ENCODE results near the gene CNTN4. TPM values are rescaled to one million over a fixed set of nuclear protein-coding genes. Genes with fewer than 3 reads are reported as not detected.

The CNTN4 gene
- total RNA-seq, 4 donors from 2014 or later: 47.7 to 106 (median 83.3) TPM

GRCh38 chr3:2568929-2569328 is 470.3 kb downstream of the CNTN4 start:
- no peaks in the 10 kb centered on the region for H3K36me3 ChIP-seq
- WGBS, 2 donors: 41 to 43% methylated on average over 7 of the region's 7 CpGs
- H3K27me3 ChIP-seq: no peaks in the 10 kb centered on the region
- H3K4me1 ChIP-seq: peaks cover 7 to 23% (median 12%) of the 10 kb centered on the region in 4 donors
- H3K9me3 ChIP-seq: no peaks in the 10 kb centered on the region
- no peak for DNase-seq (ENCODE audit: low spot score in 2 of 2)
- H3K27ac ChIP-seq: peak overlapping the region in 1 of 4 donors; percentile 11
- TF ChIP-seq EP300 (IDR thresholded peaks at IDR 0.05): no peak
- TF ChIP-seq POLR2A (IDR thresholded peaks at IDR 0.05): no peak
- TF ChIP-seq CTCF (IDR thresholded peaks at IDR 0.05): no peak
- no peak overlapping the region for H3K4me3 ChIP-seq

DNA sequence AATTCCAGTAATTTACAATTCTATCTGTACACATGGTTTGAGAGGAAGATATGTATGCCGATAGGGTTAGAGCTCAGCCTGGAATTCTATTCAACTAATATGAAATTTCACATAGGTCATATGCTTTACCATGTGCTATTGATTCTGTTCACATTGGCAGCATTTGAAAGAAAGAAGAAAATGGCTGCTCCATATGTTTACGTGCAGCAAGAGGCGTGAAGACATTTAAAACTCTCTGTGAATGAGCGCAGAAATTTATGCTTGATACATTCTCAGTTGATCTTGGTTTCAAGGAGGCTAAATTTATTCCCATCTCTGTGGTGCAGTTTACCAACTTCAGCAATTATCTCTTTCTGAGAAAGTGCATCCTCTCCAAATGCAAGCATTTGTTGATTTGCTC is 478.9 kb downstream of the CNTN4 start:
- H3K4me1 ChIP-seq: no peaks in the 10 kb centered on the region
- H3K4me3 ChIP-seq: no peak overlapping the region
- H3K9me3 ChIP-seq: no peaks in the 10 kb centered on the region
- no peak overlapping the region for H3K27ac ChIP-seq
- 85 to 99% methylated on average over 4 of the region's 4 CpGs for WGBS, 2 donors
- H3K36me3 ChIP-seq: no peaks in the 10 kb centered on the region
- DNase-seq (ENCODE audit: low spot score in 2 of 2): no peak
- TF ChIP-seq CTCF (IDR thresholded peaks at IDR 0.05): no peak
- TF ChIP-seq POLR2A (IDR thresholded peaks at IDR 0.05): no peak
- no peak for TF ChIP-seq EP300 (IDR thresholded peaks at IDR 0.05)
- no peaks in the 10 kb centered on the region for H3K27me3 ChIP-seq

GRCh38 chr3:2578560-2578959 is 479.9 kb downstream of the CNTN4 start:
- H3K9me3 ChIP-seq: no peaks in the 10 kb centered on the region
- DNase-seq (ENCODE audit: low spot score in 2 of 2): no peak
- no peaks in the 10 kb centered on the region for H3K27me3 ChIP-seq
- WGBS, 2 donors: 59 to 68% methylated on average over 3 of the region's 3 CpGs
- H3K4me3 ChIP-seq: no peak overlapping the region
- no peaks in the 10 kb centered on the region for H3K36me3 ChIP-seq
- TF ChIP-seq POLR2A (IDR thresholded peaks at IDR 0.05) (no peak), EP300 (IDR thresholded peaks at IDR 0.05) (no peak), CTCF (IDR thresholded peaks at IDR 0.05) (no peak)
- H3K4me1 ChIP-seq: no peaks in the 10 kb centered on the region
- H3K27ac ChIP-seq: no peak overlapping the region

DNA sequence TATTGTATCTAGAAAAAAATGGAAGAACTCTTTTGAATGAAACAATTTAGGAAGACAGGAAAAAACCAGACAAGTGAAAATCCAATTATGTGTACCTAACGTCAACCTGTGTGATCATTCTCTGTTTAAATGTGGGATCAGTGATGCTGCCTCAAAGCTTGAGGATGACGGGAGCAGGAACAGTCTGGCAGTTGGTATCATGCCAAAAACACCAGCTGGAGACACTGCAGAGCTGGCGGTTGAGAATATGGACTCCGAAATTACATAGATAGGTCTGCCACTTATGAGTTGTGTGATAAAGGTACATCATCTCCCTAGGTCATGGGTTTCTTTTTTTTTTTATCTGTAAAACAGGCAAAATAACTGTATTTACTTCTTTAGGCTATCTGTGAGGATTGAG is 480.5 kb downstream of the CNTN4 start:
- no peaks in the 10 kb centered on the region for H3K4me1 ChIP-seq
- no peaks in the 10 kb centered on the region for H3K36me3 ChIP-seq
- DNase-seq (ENCODE audit: low spot score in 2 of 2): no peak
- H3K27me3 ChIP-seq: no peaks in the 10 kb centered on the region
- H3K4me3 ChIP-seq: no peak overlapping the region
- TF ChIP-seq EP300 (IDR thresholded peaks at IDR 0.05) (no peak), POLR2A (IDR thresholded peaks at IDR 0.05) (no peak), CTCF (IDR thresholded peaks at IDR 0.05) (no peak)
- WGBS, 2 donors: 88 to 93% methylated on average over 4 of the region's 4 CpGs
- no peak overlapping the region for H3K27ac ChIP-seq
- no peaks in the 10 kb centered on the region for H3K9me3 ChIP-seq

DNA sequence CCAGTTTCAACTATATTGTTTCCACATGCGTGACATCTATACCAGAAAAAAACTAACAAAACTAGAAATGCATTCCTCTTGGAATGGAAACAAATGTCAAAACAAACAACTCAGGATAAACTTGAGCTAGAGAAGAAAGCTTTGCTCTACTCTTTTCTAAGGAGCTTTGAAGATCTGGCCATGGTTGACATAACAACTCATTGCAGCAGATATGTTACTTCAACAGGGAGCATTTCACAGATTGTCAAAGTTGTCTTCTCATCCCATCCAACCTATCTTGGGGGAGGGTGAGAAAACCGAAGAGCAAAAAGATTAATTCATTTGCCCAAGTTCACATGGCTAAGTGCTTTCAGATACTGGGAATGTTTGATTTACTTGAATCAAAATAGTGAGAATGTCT is 484.4 kb downstream of the CNTN4 start:
- WGBS, 2 donors: 80 to 84% methylated on average over 2 of the region's 2 CpGs

More for the DNA sequence above, 484.4 kb downstream of the CNTN4 start:
- Histone ChIP-seq H3K27ac (no peak overlapping the region), H3K36me3 (no peaks in the 10 kb centered on the region), H3K27me3 (no peaks in the 10 kb centered on the region), H3K4me3 (no peak overlapping the region), H3K4me1 (no peaks in the 10 kb centered on the region), H3K9me3 (no peaks in the 10 kb centered on the region)
- TF ChIP-seq CTCF (IDR thresholded peaks at IDR 0.05) (no peak), EP300 (IDR thresholded peaks at IDR 0.05) (no peak), POLR2A (IDR thresholded peaks at IDR 0.05) (no peak)
- no peak for DNase-seq (ENCODE audit: low spot score in 2 of 2)

Measured in tibial nerve (tissue), 4 donors.